Activated CD8-positive, alpha-beta memory T cell treated with anti-CD3 and anti-CD28 coated beads for 36 hours (primary cell): ENCODE measurements around the gene PEAK1. TPM values are rescaled to one million over a fixed set of nuclear protein-coding genes. Genes with fewer than 3 reads are reported as not detected.
"Not testable (repeated sequence)": the region's sequence is repeated elsewhere in the genome, so short reads cannot be mapped to it uniquely, and the experiment has no call there.

ENCODE experiments used
- CTCF ChIA-PET: fragments of 350-600 bp; sonication (Branson Sonifier 250); formaldehyde crosslinking; loops from one replicate; lab custom pipeline; 2021; ENCODE audit warnings: antibody characterized with exemption; lab: Charles Lee
- POLR2A ChIA-PET: fragments of 350-600 bp; sonication (Branson Sonifier 250); formaldehyde crosslinking; loops from one replicate; lab custom pipeline; 2021; ENCODE audit warnings: antibody characterized with exemption; lab: Charles Lee
- total RNA-seq, 2 experiments: library from RNA; stranded (reverse); gene quantifications; one replicate each; pipeline ENCODE4 v1.2.3, GENCODE V29; 2021

Gene PEAK1
- total RNA-seq, 2 experiments from 2014 or later: 27.8 to 30.5 TPM

GRCh38 chr15:77176148-77176547, 243.8 kb downstream of the PEAK1 start:
- POLR2A ChIA-PET, CTCF ChIA-PET: not testable (repeated sequence)

GRCh38 chr15:77173487-77173886, 246.4 kb downstream of the PEAK1 start:
- CTCF ChIA-PET: no interaction called here

GRCh38 chr15:77171221-77171967, 248.5 kb downstream of the PEAK1 start:
- POLR2A ChIA-PET: no interaction called here

More at GRCh38 chr15:77173487-77173886, 246.4 kb downstream of the PEAK1 start:
- POLR2A ChIA-PET: no interaction called here

GRCh38 chr15:77168616-77169015, 251.3 kb downstream of the PEAK1 start:
- POLR2A ChIA-PET: no interaction called here
- CTCF ChIA-PET: no interaction called here

More at GRCh38 chr15:77171221-77171967, 248.5 kb downstream of the PEAK1 start:
- CTCF ChIA-PET: interaction anchor here (1.1 kb wide), 1 partner anchor 52 kb away, joined by 3 read pairs; no protein-coding TSS in a partner anchor

GRCh38 chr15:77168141-77168540, 251.8 kb downstream of the PEAK1 start:
- ChIA-PET CTCF (no interaction called here), POLR2A (no interaction called here)

GRCh38 chr15:77167406-77167805, 252.5 kb downstream of the PEAK1 start:
- ChIA-PET POLR2A (no interaction called here), CTCF (no interaction called here)

- CTCF ChIA-PET: interaction anchor here (1.1 kb wide), 1 partner anchor 379 kb away, joined by 3 read pairs; no protein-coding TSS in a partner anchor
- POLR2A ChIA-PET: no interaction called here
Measured at GRCh38 chr15:77163781-77164384, 256.0 kb downstream of the PEAK1 start.

- ChIA-PET CTCF (no interaction called here), POLR2A (no interaction called here)
Measured at GRCh38 chr15:77162872-77163633, 256.9 kb downstream of the PEAK1 start.

- ChIA-PET CTCF (interaction anchor here (0.8 kb wide), 1 partner anchor 20 kb away, joined by 3 read pairs; no protein-coding TSS in a partner anchor), POLR2A (interaction anchor here (0.6 kb wide), 2 partner anchors 74 to 137 kb away, joined by 3 to 13 read pairs; no protein-coding TSS in a partner anchor)
Measured at GRCh38 chr15:77160562-77161478, 259.1 kb downstream of the PEAK1 start.

GRCh38 chr15:77156000-77156399, 263.9 kb downstream of the PEAK1 start:
- POLR2A ChIA-PET, CTCF ChIA-PET: not testable (repeated sequence)

- POLR2A ChIA-PET: no interaction called here
- CTCF ChIA-PET: no interaction called here
Measured at GRCh38 chr15:77148191-77148590, 271.7 kb downstream of the PEAK1 start.

GRCh38 chr15:77145370-77145769, 274.5 kb downstream of the PEAK1 start:
- ChIA-PET CTCF (interaction anchor here (1.5 kb wide), 1 partner anchor 172 kb away, joined by 3 read pairs; no protein-coding TSS in a partner anchor), POLR2A (no interaction called here)

GRCh38 chr15:77144492-77145070, 275.3 kb downstream of the PEAK1 start:
- POLR2A ChIA-PET: no interaction called here
- CTCF ChIA-PET: interaction anchor here (1.5 kb wide), 1 partner anchor 172 kb away, joined by 3 read pairs; no protein-coding TSS in a partner anchor

GRCh38 chr15:77144026-77144425, 275.9 kb downstream of the PEAK1 start:
- ChIA-PET POLR2A (no interaction called here), CTCF (no interaction called here)

GRCh38 chr15:77143616-77144015, 276.3 kb downstream of the PEAK1 start:
- ChIA-PET CTCF (no interaction called here), POLR2A (no interaction called here)

GRCh38 chr15:77143191-77143590, 276.7 kb downstream of the PEAK1 start:
- CTCF ChIA-PET: no interaction called here
- POLR2A ChIA-PET: no interaction called here

GRCh38 chr15:77140220-77140619, 279.7 kb downstream of the PEAK1 start:
- CTCF ChIA-PET: interaction anchor here (2.3 kb wide), 1 partner anchor 47 kb away, joined by 8 read pairs; no protein-coding TSS in a partner anchor

GRCh38 chr15:77139312-77139711, 280.6 kb downstream of the PEAK1 start:
- POLR2A ChIA-PET: no interaction called here

More at GRCh38 chr15:77140220-77140619, 279.7 kb downstream of the PEAK1 start:
- POLR2A ChIA-PET: no interaction called here

More at GRCh38 chr15:77139312-77139711, 280.6 kb downstream of the PEAK1 start:
- CTCF ChIA-PET: interaction anchor here (2.3 kb wide), 1 partner anchor 47 kb away, joined by 8 read pairs; no protein-coding TSS in a partner anchor
